Cardiac muscle cell (in vitro differentiated cells and primary cell): Measurements from ENCODE around the gene ALDH1A2. TPM values are rescaled to one million over a fixed set of nuclear protein-coding genes. Genes with fewer than 3 reads are reported as not detected.

Experiments used
- DNase-seq, 2 donors: peaks; one replicate each; pipeline versions ENCODE4 v3.0.0 to v3.0.0-alpha.2; 2010 to 2017; ENCODE audit warnings: low read depth in 1 of 2, low spot score in 1 of 2
- H3K27ac ChIP-seq: fragments of 200-600 bp; sonication (generic); 2 replicates; pipeline ENCODE4 v1.5.1; 2016
- H3K27me3 ChIP-seq: fragments of 200-600 bp; sonication (generic); 2 replicates; pipeline ENCODE4 v1.6.0; 2016; ENCODE audit warnings: control low read depth
- H3K36me3 ChIP-seq: fragments of 200-600 bp; sonication (generic); 2 replicates; pipeline ENCODE4 v1.5.1; 2016; ENCODE audit warnings: control low read depth
- H3K4me1 ChIP-seq: fragments of 200-600 bp; sonication (generic); 2 replicates; pipeline ENCODE4 v1.8.1; 2017; ENCODE audit warnings: low read depth, mild to moderate bottlenecking, mixed run types
- H3K4me3 ChIP-seq: fragments of 200-600 bp; sonication (generic); 2 replicates; pipeline ENCODE4 v1.5.1; 2016; ENCODE audit warnings: mild to moderate bottlenecking
- H3K9me3 ChIP-seq: fragments of 200-600 bp; sonication (generic); 2 replicates; pipeline ENCODE4 v1.5.1; 2017; ENCODE audit warnings: low read depth, mild to moderate bottlenecking, control low read depth
- polyA plus RNA-seq: library from polyadenylated mRNA; unstranded; fragments of >200 nt; fragmentation: Nextera tagmentation; extraction: Ambion mirVana; gene quantifications from 2 replicates; pipeline ENCODE4 v1.2.1, GENCODE V29; 2016
- total RNA-seq: library from RNA; depleted of rRNA; stranded (reverse); fragments of >200 nt; gene quantifications from 2 replicates; pipeline ENCODE4 v1.2.3, GENCODE V29; 2016
- TF ChIP-seq, protein P1 (sequence below): IDR thresholded peaks from 2 replicates; pipeline ENCODE4 v1.5.1; 2012; ENCODE audit warnings: low read depth, mild to moderate bottlenecking, low read length

ALDH1A2 gene
- total and polyA plus RNA-seq, 2 experiments from 2014 or later, result 3.5 to 4.0 TPM

GRCh38 chr15:58016581-58017175, 48.8 kb downstream of the ALDH1A2 start:
- no peak for DNase-seq
- TF ChIP-seq, protein P1, sequence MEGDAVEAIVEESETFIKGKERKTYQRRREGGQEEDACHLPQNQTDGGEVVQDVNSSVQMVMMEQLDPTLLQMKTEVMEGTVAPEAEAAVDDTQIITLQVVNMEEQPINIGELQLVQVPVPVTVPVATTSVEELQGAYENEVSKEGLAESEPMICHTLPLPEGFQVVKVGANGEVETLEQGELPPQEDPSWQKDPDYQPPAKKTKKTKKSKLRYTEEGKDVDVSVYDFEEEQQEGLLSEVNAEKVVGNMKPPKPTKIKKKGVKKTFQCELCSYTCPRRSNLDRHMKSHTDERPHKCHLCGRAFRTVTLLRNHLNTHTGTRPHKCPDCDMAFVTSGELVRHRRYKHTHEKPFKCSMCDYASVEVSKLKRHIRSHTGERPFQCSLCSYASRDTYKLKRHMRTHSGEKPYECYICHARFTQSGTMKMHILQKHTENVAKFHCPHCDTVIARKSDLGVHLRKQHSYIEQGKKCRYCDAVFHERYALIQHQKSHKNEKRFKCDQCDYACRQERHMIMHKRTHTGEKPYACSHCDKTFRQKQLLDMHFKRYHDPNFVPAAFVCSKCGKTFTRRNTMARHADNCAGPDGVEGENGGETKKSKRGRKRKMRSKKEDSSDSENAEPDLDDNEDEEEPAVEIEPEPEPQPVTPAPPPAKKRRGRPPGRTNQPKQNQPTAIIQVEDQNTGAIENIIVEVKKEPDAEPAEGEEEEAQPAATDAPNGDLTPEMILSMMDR, result no peak

DNA sequence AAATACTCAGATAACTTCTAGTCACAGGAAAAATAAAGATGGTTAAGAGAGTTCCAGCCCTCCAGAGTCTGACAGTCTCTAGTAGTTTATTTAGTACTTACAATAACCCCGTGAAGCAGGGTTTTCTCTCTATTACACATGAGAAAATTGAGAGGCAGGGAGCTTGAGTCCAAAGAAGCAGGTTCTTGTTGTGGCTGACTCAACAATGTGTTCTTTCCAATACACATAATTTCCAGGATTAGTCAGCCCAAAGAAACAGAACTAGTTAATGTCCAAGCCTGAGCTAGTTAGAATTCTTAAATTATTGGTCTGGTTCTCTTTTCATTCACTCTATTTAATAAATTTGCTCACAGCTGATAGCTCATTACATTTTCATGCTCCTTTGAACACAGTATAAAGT, 49.9 kb downstream of the ALDH1A2 start:
- no peak overlapping the region for H3K4me3 ChIP-seq
- DNase-seq, result no peak
- TF ChIP-seq, protein P1, result no peak
- no peaks in the 10 kb centered on the region for H3K36me3 ChIP-seq
- H3K9me3 ChIP-seq, result no peaks in the 10 kb centered on the region
- no peaks in the 10 kb centered on the region for H3K4me1 ChIP-seq
- H3K27ac ChIP-seq, result no peak overlapping the region
- no peaks in the 10 kb centered on the region for H3K27me3 ChIP-seq

More at GRCh38 chr15:58016581-58017175, 48.8 kb downstream of the ALDH1A2 start:
- H3K9me3 ChIP-seq, result no peaks in the 10 kb centered on the region
- no peak overlapping the region for H3K27ac ChIP-seq
- no peaks in the 10 kb centered on the region for H3K36me3 ChIP-seq
- H3K27me3 ChIP-seq, result no peaks in the 10 kb centered on the region
- H3K4me3 ChIP-seq, result no peak overlapping the region
- H3K4me1 ChIP-seq, result no peaks in the 10 kb centered on the region

GRCh38 chr15:58014470-58014869, 51.0 kb downstream of the ALDH1A2 start:
- H3K4me1 ChIP-seq, result no peaks in the 10 kb centered on the region
- no peaks in the 10 kb centered on the region for H3K9me3 ChIP-seq
- TF ChIP-seq, protein P1, result no peak
- no peaks in the 10 kb centered on the region for H3K27me3 ChIP-seq
- no peak overlapping the region for H3K27ac ChIP-seq
- no peak overlapping the region for H3K4me3 ChIP-seq
- H3K36me3 ChIP-seq, result no peaks in the 10 kb centered on the region
- DNase-seq, result no peak

GRCh38 chr15:58014040-58014439, 51.5 kb downstream of the ALDH1A2 start:
- H3K27me3 ChIP-seq, result no peaks in the 10 kb centered on the region
- no peaks in the 10 kb centered on the region for H3K9me3 ChIP-seq
- H3K27ac ChIP-seq, result no peak overlapping the region
- TF ChIP-seq, protein P1, result no peak
- no peak for DNase-seq
- H3K4me3 ChIP-seq, result no peak overlapping the region
- no peaks in the 10 kb centered on the region for H3K36me3 ChIP-seq
- no peaks in the 10 kb centered on the region for H3K4me1 ChIP-seq

DNA sequence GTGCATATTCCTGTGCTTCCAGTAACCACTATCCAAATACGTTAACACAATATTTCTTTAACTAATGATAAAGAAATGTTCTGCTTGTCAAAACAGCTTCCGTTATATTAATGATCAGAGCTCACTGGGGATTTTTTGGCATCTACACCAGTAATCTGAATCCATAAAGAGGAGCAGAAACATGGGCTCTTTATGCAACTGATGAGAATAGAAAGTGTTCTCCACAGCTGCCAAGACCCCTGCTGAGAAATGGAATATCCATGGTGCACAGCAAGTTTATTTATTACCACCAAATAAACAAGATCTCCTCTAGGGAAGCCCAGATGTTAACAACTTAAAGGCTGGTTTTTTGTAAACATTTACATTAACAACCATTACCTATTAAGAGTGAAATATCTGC, 54.5 kb downstream of the ALDH1A2 start:
- no peaks in the 10 kb centered on the region for H3K27me3 ChIP-seq
- H3K27ac ChIP-seq, result no peak overlapping the region
- H3K36me3 ChIP-seq, result no peaks in the 10 kb centered on the region
- no peaks in the 10 kb centered on the region for H3K4me1 ChIP-seq
- H3K4me3 ChIP-seq, result no peak overlapping the region
- no peaks in the 10 kb centered on the region for H3K9me3 ChIP-seq
- DNase-seq, result no peak
- TF ChIP-seq, protein P1, result no peak

DNA sequence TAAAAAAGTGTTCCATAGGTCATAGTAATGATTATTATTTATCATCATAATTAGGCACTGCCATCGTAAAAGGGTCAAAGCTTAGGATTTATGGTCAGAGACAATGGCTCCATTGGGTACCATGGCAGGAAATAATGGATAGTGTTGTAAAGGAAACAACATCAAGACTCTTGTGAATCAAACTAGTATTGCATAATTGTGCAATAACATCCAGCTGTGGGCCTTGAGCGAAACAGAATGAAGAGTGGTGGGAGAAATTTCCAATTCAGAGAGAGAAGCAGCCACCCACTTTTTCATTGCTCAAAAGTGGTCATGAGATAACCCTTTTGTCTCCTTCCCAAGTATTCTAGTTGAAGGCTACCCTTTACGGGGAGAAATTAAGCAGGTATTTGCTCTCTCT, 61.7 kb downstream of the ALDH1A2 start:
- H3K36me3 ChIP-seq, result no peaks in the 10 kb centered on the region
- no peak overlapping the region for H3K4me3 ChIP-seq
- TF ChIP-seq, protein P1, result no peak
- H3K27ac ChIP-seq, result no peak overlapping the region
- no peaks in the 10 kb centered on the region for H3K4me1 ChIP-seq
- H3K27me3 ChIP-seq, result no peaks in the 10 kb centered on the region
- DNase-seq, result no peak
- no peaks in the 10 kb centered on the region for H3K9me3 ChIP-seq
